Sigmoid colon (tissue), 7 donors: ENCODE measurements around the gene CLCN1. TPM values are rescaled to one million over a fixed set of nuclear protein-coding genes. Genes with fewer than 3 reads are reported as not detected.

Experiments used
- DNase-seq: peaks from one replicate; pipeline ENCODE4 v3.0.0-alpha.2; 2019
- H3K27ac ChIP-seq, 4 donors: fragments of 200-600 bp; sonication (generic); one replicate each; pipeline ENCODE4 v1.5.1; 2016 to 2019; ENCODE audit warnings: mild to moderate bottlenecking in 1 of 4
- H3K27me3 ChIP-seq, 3 donors: fragments of 200-600 bp; sonication (generic); one replicate each; pipeline ENCODE4 v1.5.1; 2019; ENCODE audit warnings: mild to moderate bottlenecking in 1 of 3
- H3K36me3 ChIP-seq, 4 donors: fragments of 200-600 bp; sonication (generic); one replicate each; pipeline ENCODE4 v1.5.1; 2016 to 2019
- H3K4me1 ChIP-seq, 4 donors: fragments of 200-600 bp; sonication (generic); one replicate each; pipeline ENCODE4 v1.5.1; 2017 to 2019
- H3K4me3 ChIP-seq, 4 donors: fragments of 200-600 bp; sonication (generic); one replicate each; pipeline ENCODE4 v1.5.1; 2017 to 2019; ENCODE audit warnings: mild to moderate bottlenecking in 2 of 4, moderate library complexity in 1 of 4
- H3K9me3 ChIP-seq, 4 donors: fragments of 200-600 bp in 3 of 4; sonication (generic) in 3 of 4; one replicate each; pipeline versions ENCODE4 v1.5.1 to v1.6.1; 2013 to 2019
- CTCF ChIP-seq, 4 experiments: fragments of 450-650 bp in 3 of 4; fragments of 200-600 bp in 1 of 4; IDR thresholded peaks; one replicate each; pipeline ENCODE4 v1.5.1; 2016 to 2019; ENCODE audit warnings: antibody characterized with exemption in 4 of 4, mild to moderate bottlenecking in 3 of 4, moderate library complexity in 2 of 4
- EP300 ChIP-seq, 4 donors: sonication (generic); formaldehyde crosslinking; IDR thresholded peaks; one replicate each; pipeline ENCODE4 v1.6.1; 2017; ENCODE audit warnings: antibody characterized with exemption in 4 of 4
- POLR2A ChIP-seq, 2 donors: fragments of 450-650 bp; IDR thresholded peaks; one replicate each; pipeline ENCODE4 v1.6.1; 2016; ENCODE audit warnings: antibody characterized with exemption in 2 of 2, mild to moderate bottlenecking in 2 of 2, moderate library complexity in 2 of 2
- POLR2AphosphoS5 ChIP-seq, 4 donors: sonication (generic); formaldehyde crosslinking; IDR thresholded peaks; one replicate each; pipeline ENCODE4 v1.6.1; 2017; ENCODE audit warnings: antibody characterized with exemption in 4 of 4
- WGBS, 2 donors: extraction: QIAGEN DNeasy Blood & Tissue Kit; methylation state at CpG; one replicate each; pipeline ENCODE4 v1.1.7; 2013; 5-methylcytosine and 5-hydroxymethylcytosine counted together
- intact Hi-C: fragments of 100-400 bp; cut with DNase I; formaldehyde crosslinking; loops from one replicate; pipeline ENCODE4 v1.15.1; 2023
- polyA plus RNA-seq, 3 donors: library from polyadenylated mRNA; stranded (reverse); fragments of 200-250 nt; gene quantifications; one replicate each; pipeline ENCODE4 v1.2.3, GENCODE V29; 2013
- total RNA-seq, 4 donors: library from RNA; depleted of rRNA; stranded (reverse); fragments of >200 nt; gene quantifications; one replicate each; pipeline ENCODE4 v1.1.0, GENCODE V29; 2016
- donor health status: healthy with polysubstance abuse.
- donor health status: Bipolar disorder and iron deficiency.
- donor health status: healthy.

The CLCN1 gene
- total and polyA plus RNA-seq, 7 donors = 0.14 to 0.15 TPM; not detected in 5

- TF ChIP-seq POLR2A (IDR thresholded peaks at IDR 0.05) = no peak
- TF ChIP-seq POLR2AphosphoS5 (IDR thresholded peaks at IDR 0.05) = no peak
- TF ChIP-seq CTCF (IDR thresholded peaks at IDR 0.05) = no peak
- no peak for TF ChIP-seq EP300 (IDR thresholded peaks at IDR 0.05)
- intact Hi-C loops = no loop called here
- Histone ChIP-seq H3K27me3 (no peaks in the 10 kb centered on the region), H3K4me1 (no peaks in the 10 kb centered on the region), H3K9me3 (no peaks in the 10 kb centered on the region), H3K4me3 (no peak overlapping the region), H3K36me3 (no peaks in the 10 kb centered on the region), H3K27ac (no peak overlapping the region)
- DNase-seq = no peak
- WGBS, 2 donors = 79 to 81% methylated on average over 23 of the region's 23 CpGs
These were observed 7.1 kb downstream of the CLCN1 start for GRCh38 chr7:143322760-143323633.

GRCh38 chr7:143323653-143324052 lies 7.7 kb downstream of the CLCN1 start:
- intact Hi-C loops = no loop called here
- no peak for TF ChIP-seq POLR2AphosphoS5 (IDR thresholded peaks at IDR 0.05)
- TF ChIP-seq EP300 (IDR thresholded peaks at IDR 0.05) = no peak
- no peak for TF ChIP-seq CTCF (IDR thresholded peaks at IDR 0.05)
- TF ChIP-seq POLR2A (IDR thresholded peaks at IDR 0.05) = no peak
- 81 to 82% methylated on average over 12 of the region's 12 CpGs for WGBS, 2 donors

DNA sequence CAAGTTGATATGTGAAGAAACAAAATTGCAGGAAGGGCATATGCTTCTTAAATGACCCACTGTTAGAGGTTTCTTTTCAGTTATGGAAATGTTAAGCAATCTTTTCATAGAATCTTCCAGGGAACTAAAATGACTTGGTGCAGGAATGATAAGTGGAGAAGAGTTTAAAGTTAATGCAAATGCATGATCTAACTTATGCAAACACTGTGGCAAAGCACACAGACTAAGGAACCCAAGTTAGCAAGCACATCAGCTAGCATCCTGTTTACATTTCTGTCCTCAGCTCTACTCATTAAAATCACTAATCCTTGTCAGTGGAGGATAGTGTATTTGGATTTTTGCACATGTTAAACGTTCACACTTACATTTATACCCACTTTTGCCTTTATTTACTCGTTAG lies 9.3 kb downstream of the CLCN1 start:
- Histone ChIP-seq H3K4me3 (no peak overlapping the region), H3K36me3 (no peaks in the 10 kb centered on the region), H3K4me1 (no peaks in the 10 kb centered on the region), H3K27me3 (no peaks in the 10 kb centered on the region), H3K9me3 (no peaks in the 10 kb centered on the region), H3K27ac (no peak overlapping the region)
- 67 to 74% methylated on average over 2 of the region's 2 CpGs for WGBS, 2 donors
- intact Hi-C loops = no loop called here
- TF ChIP-seq POLR2A (IDR thresholded peaks at IDR 0.05) (no peak), CTCF (IDR thresholded peaks at IDR 0.05) (no peak), EP300 (IDR thresholded peaks at IDR 0.05) (no peak), POLR2AphosphoS5 (IDR thresholded peaks at IDR 0.05) (no peak)
- no peak for DNase-seq

More at GRCh38 chr7:143323653-143324052, 7.7 kb downstream of the CLCN1 start:
- H3K36me3 ChIP-seq = no peaks in the 10 kb centered on the region
- no peak overlapping the region for H3K4me3 ChIP-seq
- no peak for DNase-seq
- no peaks in the 10 kb centered on the region for H3K4me1 ChIP-seq
- no peak overlapping the region for H3K27ac ChIP-seq
- no peaks in the 10 kb centered on the region for H3K9me3 ChIP-seq
- H3K27me3 ChIP-seq = no peaks in the 10 kb centered on the region

DNA sequence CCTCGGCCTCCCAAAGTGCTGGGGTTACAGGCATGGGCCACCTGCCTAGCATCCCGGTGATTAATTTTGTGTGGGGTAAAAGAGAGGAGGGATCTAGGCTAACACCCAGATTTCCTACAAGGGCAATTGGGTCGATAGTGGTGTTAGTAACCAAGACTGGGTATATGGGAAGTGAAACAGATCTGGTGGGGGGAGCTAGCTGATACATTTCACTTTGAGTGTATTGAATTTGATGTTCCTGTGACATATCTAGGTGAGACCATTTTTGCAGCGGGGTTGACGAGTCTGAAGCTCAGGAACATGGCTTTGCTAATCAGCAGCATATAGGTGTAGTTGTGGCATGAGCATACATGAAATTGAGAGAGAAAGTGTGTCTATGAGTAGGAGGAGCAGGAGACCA lies 12.0 kb downstream of the CLCN1 start:
- Histone ChIP-seq H3K36me3 (no peaks in the 10 kb centered on the region), H3K4me3 (no peak overlapping the region), H3K9me3 (no peaks in the 10 kb centered on the region), H3K27ac (no peak overlapping the region), H3K27me3 (no peaks in the 10 kb centered on the region), H3K4me1 (peaks cover 0 to 9% (median 8%) of the 10 kb centered on the region in 4 donors)
- 90 to 93% methylated on average over 5 of the region's 5 CpGs for WGBS, 2 donors
- intact Hi-C loops = no loop called here
- TF ChIP-seq POLR2AphosphoS5 (IDR thresholded peaks at IDR 0.05) (no peak), EP300 (IDR thresholded peaks at IDR 0.05) (no peak), CTCF (IDR thresholded peaks at IDR 0.05) (no peak), POLR2A (IDR thresholded peaks at IDR 0.05) (no peak)
- DNase-seq = no peak
